ENCODE results near the gene HARBI1.

HARBI1 gene

GRCh38 chr11:46663277-46663940 lies 46.4 kb upstream of the HARBI1 start:
- no peak for TF ChIP-seq FOXP2 (optimal IDR thresholded peaks at IDR 0.05; ENCODE audit: borderline replicate concordance, extremely low read depth, extremely low read length, insufficient read depth)

DNA sequence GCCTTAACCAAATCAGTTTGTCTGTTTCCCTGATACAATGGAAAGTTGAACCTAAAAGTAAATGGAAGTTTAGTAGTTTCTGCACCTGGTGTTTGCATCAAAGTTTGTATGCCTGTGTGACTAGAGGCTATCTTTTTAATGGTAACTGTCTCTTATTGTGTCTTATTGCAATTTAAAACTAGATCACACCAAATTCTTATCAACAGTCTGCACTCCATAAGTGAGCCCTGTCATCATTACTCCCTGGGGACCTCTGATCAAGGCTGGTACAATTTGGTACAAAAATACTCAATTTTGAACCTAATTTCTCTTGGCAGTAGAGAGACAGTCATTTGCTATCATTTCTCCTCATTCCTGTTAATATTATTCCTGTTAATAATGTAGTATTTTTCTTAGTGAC lies 45.3 kb upstream of the HARBI1 start:
- TF ChIP-seq TAF1 (IDR thresholded peaks at IDR 0.05; ENCODE audit: borderline replicate concordance, insufficient read depth, low read length), result no peak
- no peak for TF ChIP-seq FOXP2 (optimal IDR thresholded peaks at IDR 0.05; ENCODE audit: borderline replicate concordance, extremely low read depth, extremely low read length, insufficient read depth)
- no peak for TF ChIP-seq REST (IDR thresholded peaks at IDR 0.05; ENCODE audit: insufficient read depth in 1 of 2, low read depth in 2 of 2, low read length in 2 of 2)
- TF ChIP-seq POLR2AphosphoS5 (IDR thresholded peaks at IDR 0.05; ENCODE audit: low read depth, low read length), result no peak
- no peak for TF ChIP-seq SIN3A (IDR thresholded peaks at IDR 0.05; ENCODE audit: borderline replicate concordance, insufficient read depth, low read length)

GRCh38 chr11:46661836-46662235 lies 44.8 kb upstream of the HARBI1 start:
- no peak for TF ChIP-seq TAF1 (IDR thresholded peaks at IDR 0.05; ENCODE audit: borderline replicate concordance, insufficient read depth, low read length)
- TF ChIP-seq SIN3A (IDR thresholded peaks at IDR 0.05; ENCODE audit: borderline replicate concordance, insufficient read depth, low read length), result no peak
- TF ChIP-seq POLR2AphosphoS5 (IDR thresholded peaks at IDR 0.05; ENCODE audit: low read depth, low read length), result no peak
- no peak for TF ChIP-seq REST (IDR thresholded peaks at IDR 0.05; ENCODE audit: insufficient read depth in 1 of 2, low read depth in 2 of 2, low read length in 2 of 2)
- no peak for TF ChIP-seq FOXP2 (optimal IDR thresholded peaks at IDR 0.05; ENCODE audit: borderline replicate concordance, extremely low read depth, extremely low read length, insufficient read depth)

DNA sequence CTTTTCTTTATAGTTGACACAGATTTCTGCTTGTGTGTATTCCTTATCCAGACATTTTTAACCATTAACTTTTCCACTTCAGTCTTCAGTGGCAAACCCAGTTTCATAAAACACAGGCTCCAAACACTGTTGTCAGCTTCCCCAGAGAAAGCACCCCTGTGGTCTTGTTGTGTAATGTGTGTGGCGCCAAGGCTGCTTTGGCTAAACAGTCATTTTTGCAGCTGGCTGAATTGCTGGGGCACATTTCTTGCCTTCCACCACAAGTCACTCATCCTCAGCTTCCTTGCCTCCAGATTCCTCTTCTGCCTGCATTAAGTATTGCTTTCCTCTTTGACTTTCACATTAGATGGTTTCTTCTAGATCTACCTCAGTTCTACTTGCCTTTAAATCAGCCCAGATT lies 42.9 kb upstream of the HARBI1 start:
- TF ChIP-seq POLR2AphosphoS5 (IDR thresholded peaks at IDR 0.05; ENCODE audit: low read depth, low read length) (no peak), SIN3A (IDR thresholded peaks at IDR 0.05; ENCODE audit: borderline replicate concordance, insufficient read depth, low read length) (no peak), REST (IDR thresholded peaks at IDR 0.05; ENCODE audit: insufficient read depth in 1 of 2, low read depth in 2 of 2, low read length in 2 of 2) (no peak), TAF1 (IDR thresholded peaks at IDR 0.05; ENCODE audit: borderline replicate concordance, insufficient read depth, low read length) (no peak), FOXP2 (optimal IDR thresholded peaks at IDR 0.05; ENCODE audit: borderline replicate concordance, extremely low read depth, extremely low read length, insufficient read depth) (no peak)

DNA sequence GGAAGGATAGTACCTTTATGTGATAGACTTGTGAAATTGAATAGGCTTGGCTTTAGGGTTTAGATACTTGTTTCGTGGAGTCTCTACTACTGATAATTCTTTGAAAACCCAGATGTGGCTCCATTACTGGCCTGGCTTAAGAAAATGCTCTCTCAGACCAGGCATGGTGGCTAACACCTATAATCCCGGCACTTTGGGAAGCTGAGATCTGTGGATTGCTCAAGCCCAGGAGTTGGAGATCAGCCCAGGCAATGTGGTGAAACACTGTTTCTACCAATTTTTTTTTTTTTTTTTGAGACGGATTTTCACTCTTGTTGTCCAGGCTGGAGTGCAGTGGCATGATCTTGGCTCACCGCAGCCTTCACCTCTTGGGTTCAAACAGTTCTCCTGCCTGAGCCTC lies 41.2 kb upstream of the HARBI1 start:
- TF ChIP-seq FOXP2 (optimal IDR thresholded peaks at IDR 0.05; ENCODE audit: borderline replicate concordance, extremely low read depth, extremely low read length, insufficient read depth), result no peak

DNA sequence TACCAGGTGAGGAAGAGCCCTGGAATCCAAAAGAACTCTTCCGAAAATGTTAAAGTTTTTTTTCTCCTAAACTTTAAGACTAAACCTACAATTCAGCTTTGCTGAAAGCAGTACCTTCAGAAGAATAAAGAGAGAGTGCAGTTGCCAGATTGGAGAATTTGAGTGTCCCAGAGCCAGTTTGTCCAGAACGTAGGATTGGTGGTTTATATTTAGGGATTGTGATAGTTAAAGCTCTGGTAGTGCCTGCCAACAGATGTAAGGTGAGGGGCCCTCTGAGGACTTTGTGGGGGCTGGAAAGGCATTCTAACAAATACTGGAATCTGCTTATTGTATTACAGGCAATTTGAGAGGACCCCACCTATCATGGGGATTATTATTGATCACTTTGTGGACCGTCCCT lies 40.2 kb upstream of the HARBI1 start:
- TF ChIP-seq TAF1 (IDR thresholded peaks at IDR 0.05; ENCODE audit: borderline replicate concordance, insufficient read depth, low read length) (no peak), SIN3A (IDR thresholded peaks at IDR 0.05; ENCODE audit: borderline replicate concordance, insufficient read depth, low read length) (no peak), REST (IDR thresholded peaks at IDR 0.05; ENCODE audit: insufficient read depth in 1 of 2, low read depth in 2 of 2, low read length in 2 of 2) (no peak), POLR2AphosphoS5 (IDR thresholded peaks at IDR 0.05; ENCODE audit: low read depth, low read length) (no peak), FOXP2 (optimal IDR thresholded peaks at IDR 0.05; ENCODE audit: borderline replicate concordance, extremely low read depth, extremely low read length, insufficient read depth) (no peak)

All from PFSK-1 (cell line).